ENCODE data around the gene UBN2.
"Not testable (repeated sequence)": the region's sequence is repeated elsewhere in the genome, so short reads cannot be mapped to it uniquely, and the experiment has no call there.

Gene UBN2

DNA sequence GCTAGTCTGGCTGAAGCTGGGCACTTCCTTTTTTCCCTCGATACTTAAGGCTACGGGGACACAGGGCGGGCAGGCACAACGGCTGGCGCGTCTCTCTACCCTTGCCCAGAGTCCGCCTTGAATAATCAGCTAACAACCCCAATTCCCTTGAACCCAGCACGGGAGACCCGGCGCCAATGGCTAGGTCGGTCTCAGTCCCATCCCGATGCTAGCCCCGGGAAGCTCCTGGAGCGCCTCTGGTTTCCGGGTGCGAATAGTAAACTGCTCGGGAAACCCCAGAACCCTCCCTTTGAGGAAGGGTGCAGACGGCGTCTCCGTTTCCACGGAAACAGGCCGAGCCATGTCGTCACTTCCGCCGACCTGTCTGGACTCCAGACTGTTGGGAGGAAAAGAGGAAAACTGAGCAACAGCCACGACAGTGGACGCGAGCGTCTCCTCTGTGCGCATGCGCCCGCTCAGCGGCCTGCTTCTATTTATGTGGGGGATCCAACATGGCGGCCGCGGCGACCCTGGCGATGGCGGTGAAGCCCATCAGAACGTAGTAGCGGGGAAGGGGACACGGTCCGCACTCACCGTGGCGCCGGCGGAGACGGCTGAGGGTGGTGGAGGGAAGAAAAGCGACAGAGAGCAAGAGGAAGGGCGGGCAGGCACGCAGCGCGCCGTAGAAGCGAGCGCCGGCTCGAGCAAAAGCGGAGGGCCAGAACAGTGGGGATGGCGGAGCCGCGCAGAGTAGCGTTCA, at the start of gene UBN2:
UBN2 (plus strand) TSS at position 464 of the 739 bp plus-strand sequence; CDS start at position 712, 248 bp downstream.
- in situ Hi-C loops (cut with MboI; ENCODE audit: low sequenced_read_pairs) = no loop called here

DNA sequence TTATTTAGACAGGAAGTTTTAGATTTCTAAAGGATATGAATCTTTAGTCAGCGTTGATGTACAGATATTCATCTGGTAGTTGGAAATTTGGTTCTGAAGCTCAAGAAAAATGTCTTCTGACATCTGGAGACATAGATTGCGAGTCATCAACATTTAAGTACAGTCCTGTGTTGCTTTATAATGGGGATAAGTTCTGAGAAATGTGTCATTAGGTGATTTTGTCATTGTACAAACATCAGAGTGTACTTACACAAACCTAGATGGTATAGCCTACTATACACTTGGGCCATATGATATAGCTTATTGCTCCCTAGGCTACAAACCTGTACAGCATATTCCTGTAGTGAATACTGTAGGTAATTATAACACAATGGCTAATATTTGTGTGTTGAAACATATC, 49.6 kb upstream of the UBN2 start:
- in situ Hi-C loops (cut with MboI; ENCODE audit: low sequenced_read_pairs) = no loop called here

DNA sequence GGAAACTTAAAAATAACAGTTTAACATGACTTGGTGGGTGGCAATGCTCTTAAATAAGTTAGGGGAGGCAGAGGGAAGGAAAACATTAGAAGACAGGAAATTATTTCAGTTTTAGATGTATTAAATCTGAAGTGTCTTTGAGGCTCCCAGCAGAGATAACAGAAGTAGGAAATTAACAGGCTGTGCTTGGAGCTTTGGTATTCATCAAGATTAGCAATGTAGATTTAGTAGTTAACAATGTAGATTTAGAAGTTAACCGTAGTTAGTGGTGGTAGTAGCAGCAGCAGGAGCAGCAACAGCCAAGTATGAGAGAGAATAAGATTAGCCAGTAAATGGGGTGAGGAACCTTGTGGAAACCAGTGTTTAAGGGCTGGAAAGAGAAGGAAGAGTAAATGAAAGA, 48.7 kb upstream of the UBN2 start:
- in situ Hi-C loops (cut with MboI; ENCODE audit: low sequenced_read_pairs) = no loop called here

DNA sequence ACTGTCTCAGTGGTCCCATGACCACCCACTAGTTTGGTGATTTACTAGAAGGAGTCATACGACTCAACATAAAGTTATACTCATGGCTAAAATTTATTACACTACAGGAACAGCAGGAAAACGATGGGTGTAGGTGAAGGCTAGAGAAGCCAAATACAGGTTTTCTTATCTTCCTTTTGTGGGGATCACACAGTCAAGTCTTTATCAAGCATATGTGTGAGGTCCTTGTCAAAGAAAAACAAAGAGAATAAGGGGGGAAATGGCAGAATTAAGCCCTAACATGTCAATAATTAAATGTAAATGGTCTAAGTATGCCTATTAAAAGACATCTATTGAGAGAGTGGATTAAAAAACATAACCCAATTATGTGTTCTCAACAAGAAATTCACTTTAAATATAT, 47.8 kb upstream of the UBN2 start:
- in situ Hi-C loops (cut with MboI; ENCODE audit: low sequenced_read_pairs) = no loop called here

DNA sequence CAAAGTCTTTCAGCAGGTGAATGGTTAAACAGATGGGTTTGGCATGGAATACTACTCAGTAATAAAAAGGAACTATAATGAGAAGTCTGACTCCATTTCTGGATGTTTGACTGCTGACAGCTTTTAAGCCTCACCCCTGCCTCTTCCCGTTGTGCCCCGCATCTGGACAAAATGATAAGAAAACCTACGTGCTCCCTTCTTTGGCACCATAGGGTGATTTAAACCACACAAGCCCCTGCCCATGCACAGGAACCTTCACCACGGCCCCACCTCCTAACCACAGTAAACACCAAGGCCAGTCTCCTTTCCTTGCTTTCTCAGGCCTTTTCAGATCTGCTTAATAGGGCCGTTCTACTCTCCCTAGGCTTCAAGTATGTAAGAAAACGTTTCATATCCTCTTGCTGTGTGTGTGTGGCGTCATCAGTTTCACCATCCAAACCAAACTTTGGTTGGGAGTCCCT, 47.1 kb upstream of the UBN2 start:
- in situ Hi-C loops (cut with MboI; ENCODE audit: low sequenced_read_pairs) = no loop called here

DNA sequence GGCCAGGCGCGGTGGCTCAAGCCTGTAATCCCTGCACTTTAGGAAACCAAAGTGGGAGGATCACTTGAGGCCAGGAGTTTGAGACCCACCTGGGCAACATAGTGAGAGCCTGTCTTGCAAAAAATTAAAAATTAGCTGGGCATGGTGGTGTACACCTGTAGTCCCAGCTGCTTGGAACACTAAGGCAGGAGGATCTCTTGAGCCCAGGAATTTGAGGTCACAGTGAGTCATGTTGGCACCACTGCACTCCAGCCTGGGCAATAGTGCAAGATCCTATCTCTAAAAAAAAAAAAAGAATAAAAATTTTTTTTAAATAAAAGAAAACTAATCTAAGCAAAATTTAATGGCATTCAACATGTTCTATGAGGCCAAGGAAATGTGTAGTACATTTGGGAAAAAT, 44.9 kb upstream of the UBN2 start:
- in situ Hi-C loops (cut with MboI; ENCODE audit: low sequenced_read_pairs) = no loop called here

DNA sequence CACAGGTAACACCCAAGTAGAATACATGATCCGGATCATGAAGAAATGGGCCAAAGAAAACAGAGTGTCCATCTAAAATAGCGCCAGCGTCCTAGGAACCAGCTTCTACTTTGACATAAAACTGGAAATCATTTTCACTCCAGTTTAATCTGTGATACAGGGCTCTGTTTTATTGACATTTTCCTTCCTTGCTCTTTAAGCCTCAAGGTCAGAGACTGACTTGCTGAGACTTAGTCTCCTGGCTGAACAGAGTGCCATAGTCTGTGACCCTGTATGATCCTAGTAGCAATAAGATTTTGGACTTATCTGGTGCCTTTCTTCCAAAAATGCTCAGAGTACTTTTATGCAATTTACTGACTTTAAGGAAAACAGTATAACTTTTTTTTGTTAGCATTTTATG, 41.7 kb upstream of the UBN2 start:
- in situ Hi-C loops (cut with MboI; ENCODE audit: low sequenced_read_pairs) = no loop called here

DNA sequence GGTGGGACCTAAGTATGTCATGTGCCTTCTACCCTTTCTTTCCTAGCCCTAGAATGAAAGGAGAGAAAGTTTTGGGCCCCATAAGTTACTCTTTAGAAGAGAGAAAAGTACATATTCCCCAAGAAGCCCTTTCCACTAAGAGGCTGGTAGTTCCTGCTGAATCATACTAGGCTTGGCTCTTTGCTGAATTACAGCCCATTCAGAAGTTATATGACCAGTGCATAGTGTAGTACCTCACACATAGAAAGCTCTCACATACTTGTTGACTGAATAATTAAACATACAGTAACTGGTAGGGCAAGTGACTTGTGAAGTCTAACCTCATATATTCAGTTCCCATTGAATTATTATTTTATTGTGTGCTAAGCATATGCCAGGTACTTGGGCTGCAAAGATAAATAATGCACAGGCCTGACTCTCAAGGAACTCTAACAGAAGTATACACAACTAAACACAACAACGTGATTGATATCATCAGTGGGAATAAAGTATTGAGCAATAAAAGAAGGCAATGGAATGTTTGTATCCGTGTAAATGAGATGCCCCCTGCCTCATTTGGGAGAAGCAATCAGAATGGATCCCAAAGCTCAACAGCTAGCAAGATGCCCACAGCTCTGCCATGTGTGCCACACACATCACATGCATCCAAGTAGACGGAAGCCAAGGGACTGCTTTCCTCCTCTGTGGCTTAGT, 38.9 kb upstream of the UBN2 start:
- in situ Hi-C loops (cut with MboI; ENCODE audit: low sequenced_read_pairs) = no loop called here

DNA sequence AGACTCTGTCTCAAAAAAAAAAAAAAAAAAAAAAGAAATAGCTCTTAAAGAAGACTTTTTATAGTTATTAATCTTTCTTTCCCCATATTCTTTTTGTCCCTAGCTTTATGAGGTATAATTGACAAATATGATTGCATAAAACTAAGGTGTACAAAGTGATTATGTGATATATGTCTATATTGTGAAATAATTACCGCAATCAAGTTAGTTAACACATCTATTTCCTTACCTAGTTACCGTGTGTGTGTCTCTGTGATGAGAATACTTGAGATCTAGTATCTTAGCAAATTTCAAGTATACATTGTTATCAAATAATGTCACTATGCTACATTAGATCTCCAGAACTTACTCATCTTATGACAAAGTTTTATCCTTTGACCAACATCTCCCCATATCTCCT, 30.7 kb upstream of the UBN2 start:
- in situ Hi-C loops (cut with MboI; ENCODE audit: low sequenced_read_pairs) = no loop called here

DNA sequence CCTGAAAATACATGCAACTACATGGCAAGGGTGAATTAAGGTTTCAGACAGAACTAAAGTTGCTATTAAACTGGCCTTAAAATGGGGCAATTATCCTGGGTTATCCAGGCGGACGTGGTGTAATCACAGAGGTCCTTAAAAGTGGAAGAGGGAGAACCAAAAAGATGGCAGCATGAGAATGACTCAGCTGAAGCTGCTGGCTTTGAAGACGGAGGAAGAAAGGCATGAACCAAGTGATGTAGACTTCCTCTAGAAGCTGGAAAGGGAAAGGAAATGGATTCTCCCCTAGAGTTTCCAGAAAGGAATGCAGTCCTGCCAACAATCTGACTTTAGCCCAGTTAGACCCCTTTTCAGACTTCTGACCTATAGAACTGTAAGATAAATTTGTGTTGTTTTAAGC, 27.0 kb upstream of the UBN2 start:
- in situ Hi-C loops (cut with MboI; ENCODE audit: low sequenced_read_pairs) = no loop called here

DNA sequence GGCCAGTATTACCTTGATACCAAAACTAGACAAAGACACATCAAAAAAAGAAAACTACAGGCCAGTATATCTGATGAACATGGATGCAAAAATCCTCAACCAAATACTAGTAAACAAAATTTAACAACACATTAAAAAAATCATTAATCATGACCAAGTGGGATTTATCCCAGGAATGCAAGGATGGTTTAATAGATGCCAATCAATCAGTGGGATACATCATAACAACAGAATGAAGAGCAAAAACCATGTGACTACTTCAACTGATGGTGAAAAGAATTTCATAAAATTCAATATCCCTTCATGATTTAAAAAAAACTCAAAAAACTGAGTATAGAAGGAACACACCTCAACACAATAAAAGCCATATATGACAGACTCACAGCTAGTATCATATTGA, 25.2 kb upstream of the UBN2 start:
- in situ Hi-C loops (cut with MboI; ENCODE audit: low sequenced_read_pairs) = no loop called here

DNA sequence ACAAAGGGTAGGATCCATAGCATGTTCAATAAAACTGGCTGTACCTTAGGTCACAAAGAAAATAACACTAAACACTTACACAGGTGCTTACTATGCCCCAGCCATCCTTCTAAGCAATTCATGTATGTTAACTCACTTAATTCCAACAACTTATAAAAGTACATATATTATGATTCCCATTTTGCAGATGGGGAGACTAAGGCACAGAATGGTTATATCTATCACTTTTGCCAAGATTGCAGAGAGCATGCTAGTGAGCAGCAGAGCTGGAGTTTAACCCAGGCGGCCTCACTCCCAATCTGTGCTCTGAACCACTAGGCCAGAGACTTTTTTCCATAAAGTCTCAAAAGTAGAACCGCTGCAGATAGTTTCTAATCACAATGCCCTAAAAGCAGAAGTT, 18.9 kb upstream of the UBN2 start:
- in situ Hi-C loops (cut with MboI; ENCODE audit: low sequenced_read_pairs) = no loop called here

DNA sequence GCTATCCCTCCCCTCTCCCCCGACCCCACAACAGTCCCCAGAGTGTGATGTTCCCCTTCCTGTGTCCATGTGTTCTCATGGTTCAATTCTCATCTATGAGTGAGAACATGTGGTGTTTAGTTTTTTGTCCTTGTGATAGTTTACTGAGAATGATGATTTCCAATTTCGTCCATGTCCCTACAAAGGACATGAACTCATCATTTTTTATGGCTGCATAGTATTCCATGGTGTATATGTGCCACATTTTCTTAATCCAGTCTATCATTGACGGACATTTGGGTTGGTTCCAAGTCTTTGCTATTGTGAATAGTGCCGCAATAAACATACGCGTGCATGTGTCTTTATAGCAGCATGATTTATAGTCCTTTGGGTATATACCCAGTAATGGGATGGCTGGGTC, 17.5 kb upstream of the UBN2 start:
- in situ Hi-C loops (cut with MboI; ENCODE audit: low sequenced_read_pairs) = not testable (repeated sequence)

DNA sequence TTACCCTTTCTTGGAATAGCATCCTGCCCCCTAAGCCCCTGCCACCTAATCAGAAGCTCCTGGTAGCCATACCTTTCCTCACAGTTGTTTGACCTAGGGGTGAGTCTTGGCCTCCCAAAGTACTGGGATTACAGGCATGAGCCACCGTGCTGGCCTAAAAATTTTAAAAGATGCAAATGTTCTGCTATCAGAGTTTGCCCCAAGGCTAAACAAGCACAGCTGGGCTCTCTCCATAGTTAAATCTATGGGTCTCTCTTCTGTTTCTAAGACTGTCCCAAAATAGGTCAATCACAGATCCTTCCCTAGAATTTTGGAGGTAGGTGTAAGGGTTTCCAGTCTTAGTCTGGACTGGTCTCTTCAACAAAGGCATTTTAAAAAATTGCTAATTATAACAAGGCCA, 12.9 kb upstream of the UBN2 start:
- in situ Hi-C loops (cut with MboI; ENCODE audit: low sequenced_read_pairs) = no loop called here

DNA sequence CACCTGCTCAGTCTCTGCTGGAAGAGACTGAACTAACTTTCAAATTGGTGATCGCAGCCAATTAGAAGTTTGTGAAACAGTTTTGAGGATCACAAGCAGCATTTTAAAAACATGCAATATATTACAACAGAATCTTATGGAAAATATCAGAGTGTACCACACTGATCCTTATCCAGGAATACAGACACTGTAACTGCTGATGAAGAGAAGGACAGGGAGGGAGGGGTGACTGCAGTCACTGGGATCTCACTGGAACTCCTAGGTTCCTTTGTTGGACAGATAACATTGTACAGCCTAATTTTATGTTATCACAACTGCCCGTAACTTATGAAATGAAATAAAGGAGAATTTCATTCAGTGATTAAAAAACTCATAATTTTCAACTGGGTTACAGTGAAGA, 6.8 kb upstream of the UBN2 start:
- in situ Hi-C loops (cut with MboI; ENCODE audit: low sequenced_read_pairs) = no loop called here

DNA sequence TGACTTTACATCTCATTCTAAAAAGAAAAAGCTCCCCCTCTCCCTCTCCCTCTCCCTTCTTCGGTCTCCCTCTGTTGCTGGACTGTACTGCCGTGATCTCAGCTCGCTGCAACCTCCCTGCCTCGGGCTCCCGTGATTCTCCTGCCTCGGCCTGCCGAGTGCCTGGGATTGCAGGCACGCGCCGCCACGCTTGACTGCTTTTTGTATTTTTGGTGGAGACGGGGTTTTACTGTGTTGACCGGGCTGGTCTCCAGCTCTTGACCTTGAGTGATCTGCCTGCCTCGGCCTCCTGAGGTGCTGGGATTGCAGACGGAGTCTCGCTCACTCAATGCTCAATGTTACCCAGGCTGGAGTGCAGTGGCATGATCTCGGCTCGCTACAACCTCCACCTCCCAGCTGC, 6.2 kb upstream of the UBN2 start:
- in situ Hi-C loops (cut with MboI; ENCODE audit: low sequenced_read_pairs) = not testable (repeated sequence)

DNA sequence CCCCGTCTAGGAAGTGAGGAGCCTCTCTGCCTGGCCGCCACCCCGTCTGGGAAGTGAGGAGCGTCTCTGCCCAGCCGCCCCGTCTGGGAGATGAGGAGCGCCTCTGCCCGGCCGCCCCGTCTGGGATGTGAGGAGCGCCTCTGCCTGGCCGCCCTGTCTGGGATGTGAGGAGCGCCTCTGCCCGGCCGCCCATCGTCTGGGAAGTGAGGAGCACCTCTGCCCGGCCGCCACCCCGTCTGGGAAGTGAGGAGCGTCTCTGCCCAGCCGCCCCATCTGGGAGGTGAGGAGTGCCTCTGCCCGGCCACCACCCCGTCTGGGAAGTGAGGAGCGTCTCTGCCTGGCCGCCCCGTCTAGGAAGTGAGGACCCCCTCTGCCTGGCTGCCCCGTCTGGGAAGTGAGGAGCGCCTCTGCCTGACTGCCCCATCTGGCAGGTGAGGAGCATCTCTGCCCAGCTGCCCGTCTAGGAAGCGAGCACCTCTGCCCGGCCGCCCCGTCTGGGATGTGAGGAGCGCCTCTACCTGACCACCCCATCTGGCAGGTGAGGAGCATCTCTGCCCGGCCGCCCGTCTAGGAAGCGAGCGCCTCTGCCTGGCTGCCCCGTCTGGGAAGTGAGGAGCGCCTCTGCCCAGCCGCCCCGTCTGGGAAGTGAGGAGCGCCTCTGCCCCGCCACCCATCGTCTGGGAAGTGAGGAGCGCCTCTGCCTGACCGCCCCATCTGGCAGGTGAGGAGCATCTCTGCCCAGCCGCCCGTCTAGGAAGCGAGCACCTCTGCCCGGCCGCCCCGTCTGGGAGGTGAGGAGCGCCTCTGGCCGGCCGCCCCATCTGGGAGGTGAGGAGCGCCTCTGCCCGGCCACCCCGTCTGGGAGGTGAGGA, 5.5 kb upstream of the UBN2 start:
- in situ Hi-C loops (cut with MboI; ENCODE audit: low sequenced_read_pairs) = not testable (repeated sequence)

DNA sequence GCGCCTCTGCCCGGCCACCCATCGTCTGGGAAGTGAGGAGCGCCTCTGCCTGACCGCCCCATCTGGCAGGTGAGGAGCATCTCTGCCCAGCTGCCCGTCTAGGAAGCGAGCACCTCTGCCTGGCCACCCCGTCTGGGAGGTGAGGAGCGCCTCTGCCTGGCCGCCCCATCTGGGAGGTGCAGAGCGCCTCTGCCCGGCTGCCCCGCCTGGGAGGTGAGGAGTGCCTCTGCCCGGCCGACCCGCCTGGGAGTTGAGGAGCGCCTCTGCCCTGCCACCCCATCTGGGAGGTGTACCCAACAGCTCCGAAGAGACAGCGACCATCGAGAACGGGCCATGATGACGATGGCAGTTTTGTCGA, 4.9 kb upstream of the UBN2 start:
- in situ Hi-C loops (cut with MboI; ENCODE audit: low sequenced_read_pairs) = not testable (repeated sequence)

DNA sequence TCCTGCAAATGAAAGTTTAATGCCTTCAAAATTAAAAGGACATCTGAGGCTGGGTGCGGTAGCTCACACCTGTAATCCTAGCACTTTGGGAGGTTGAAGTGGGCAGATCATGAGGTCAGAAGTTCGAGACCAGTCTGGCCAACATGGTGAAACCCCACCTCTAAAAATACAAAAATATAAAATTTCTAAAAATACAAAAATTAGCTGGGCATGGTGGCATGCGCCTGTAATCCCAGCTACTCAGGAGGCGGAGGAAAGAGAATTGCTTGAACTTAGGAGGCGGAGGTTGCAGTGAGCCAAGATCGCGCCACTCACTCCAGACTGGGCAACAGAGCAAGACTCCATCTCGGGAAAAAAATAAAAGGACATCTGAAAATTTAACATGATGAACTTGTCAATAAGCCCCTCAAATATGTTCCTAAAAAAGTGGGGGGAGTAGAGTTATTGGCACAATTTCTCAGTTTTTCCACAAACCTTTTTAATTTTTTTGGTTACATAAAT, 4.0 kb upstream of the UBN2 start:
- in situ Hi-C loops (cut with MboI; ENCODE audit: low sequenced_read_pairs) = not testable (repeated sequence)

DNA sequence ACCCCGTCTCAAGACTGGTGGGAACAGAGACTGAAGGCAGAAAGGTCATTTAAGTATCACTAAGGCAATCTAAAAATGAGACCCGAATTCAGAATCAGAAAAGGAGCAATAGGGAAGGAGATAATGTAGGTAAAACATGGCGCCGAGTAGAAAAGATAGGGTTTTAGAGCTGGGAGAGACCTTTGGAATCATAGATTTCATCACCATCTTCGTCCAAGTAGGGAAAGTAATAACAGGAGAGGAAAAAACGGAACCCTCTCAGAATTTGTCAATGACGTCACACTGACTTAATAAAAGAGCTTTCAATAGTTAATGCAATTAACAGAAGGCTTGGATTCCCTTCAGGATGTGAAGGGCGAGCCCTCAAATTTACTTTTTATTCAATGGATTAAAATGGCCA, 1.0 kb upstream of the UBN2 start:
- in situ Hi-C loops (cut with MboI; ENCODE audit: low sequenced_read_pairs) = no loop called here

DNA sequence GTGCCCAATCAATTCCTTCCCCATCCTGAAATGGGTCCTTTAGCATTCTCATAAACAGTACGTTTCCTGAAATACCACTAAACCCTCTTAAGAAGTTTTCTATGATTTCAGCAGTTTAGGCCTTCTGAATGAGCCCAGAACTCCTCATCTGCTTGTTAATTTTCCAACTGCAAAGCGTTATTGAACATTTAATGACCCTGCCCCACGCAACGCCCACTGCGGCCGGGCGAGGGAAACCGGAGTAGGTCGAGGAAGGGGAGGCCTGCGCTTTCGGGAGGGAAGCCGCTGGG, 608 bp upstream of the UBN2 start:
- in situ Hi-C loops (cut with MboI; ENCODE audit: low sequenced_read_pairs) = no loop called here

Data from HL-60/S4 (cell line).